Fibroblast of villous mesenchyme (primary cell): Measurements from ENCODE around the gene TRIOBP. TPM values are rescaled to one million over a fixed set of nuclear protein-coding genes. Genes with fewer than 3 reads are reported as not detected.
A peak's percentile ranks its signal among the peaks of the same experiment; 100 is the strongest.

Experiments used
- DNase-seq: peaks from one replicate; pipeline ENCODE4 v3.0.0-alpha.2; 2010; ENCODE audit warnings: low read depth
- H3K4me3 ChIP-seq: 2 replicates; pipeline ENCODE4 v1.5.1; 2011; ENCODE audit warnings: low read depth, mild to moderate bottlenecking, low read length
- total RNA-seq: library from RNA; depleted of rRNA; stranded (reverse); fragments of >200 nt; gene quantifications from 2 replicates; pipeline ENCODE4 v1.2.3, GENCODE V29; 2012
- TF ChIP-seq, protein P1 (sequence below): IDR thresholded peaks from 2 replicates; pipeline ENCODE4 v1.5.1; 2012; ENCODE audit warnings: low read depth, mild to moderate bottlenecking, low read length; ENCODE audit not compliant: insufficient read depth

The TRIOBP gene
- total RNA-seq, 1 donor: 121 TPM

DNA sequence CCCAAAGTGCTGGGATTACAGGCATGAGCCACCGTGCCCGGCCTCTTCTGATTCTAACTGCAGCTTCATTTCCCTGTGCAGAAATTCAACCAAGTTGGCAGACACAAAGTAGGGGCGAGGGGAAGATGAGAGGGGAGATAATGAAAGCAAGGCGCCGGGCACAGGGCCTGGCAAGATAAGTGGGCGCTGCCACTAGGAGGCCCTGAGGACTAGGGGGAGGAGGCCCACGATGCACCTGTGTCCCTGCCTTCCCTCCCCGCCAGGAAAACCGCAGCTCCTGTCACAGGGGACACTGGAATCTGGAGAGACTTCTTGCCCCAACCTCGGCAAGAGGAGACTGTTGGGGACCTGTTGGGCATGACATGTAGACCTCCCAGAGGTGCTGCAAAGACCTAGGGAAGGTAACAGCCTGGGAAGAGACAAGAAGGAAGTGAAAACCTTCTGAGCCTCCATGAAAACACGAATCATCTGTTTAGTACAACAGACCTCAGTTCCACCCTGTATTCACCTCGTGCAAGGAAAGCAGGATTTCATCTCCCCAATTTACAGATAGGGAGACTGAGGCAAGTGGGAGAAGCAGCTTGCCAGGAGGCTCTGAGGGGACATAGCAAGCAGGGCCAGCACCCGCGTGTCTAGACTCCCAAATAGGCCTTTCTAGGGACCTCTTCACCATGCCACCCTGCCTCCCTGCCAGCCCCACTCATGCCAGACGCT lies 24.5 kb upstream of the TRIOBP start:
- DNase-seq: no peak
- TF ChIP-seq, protein P1, sequence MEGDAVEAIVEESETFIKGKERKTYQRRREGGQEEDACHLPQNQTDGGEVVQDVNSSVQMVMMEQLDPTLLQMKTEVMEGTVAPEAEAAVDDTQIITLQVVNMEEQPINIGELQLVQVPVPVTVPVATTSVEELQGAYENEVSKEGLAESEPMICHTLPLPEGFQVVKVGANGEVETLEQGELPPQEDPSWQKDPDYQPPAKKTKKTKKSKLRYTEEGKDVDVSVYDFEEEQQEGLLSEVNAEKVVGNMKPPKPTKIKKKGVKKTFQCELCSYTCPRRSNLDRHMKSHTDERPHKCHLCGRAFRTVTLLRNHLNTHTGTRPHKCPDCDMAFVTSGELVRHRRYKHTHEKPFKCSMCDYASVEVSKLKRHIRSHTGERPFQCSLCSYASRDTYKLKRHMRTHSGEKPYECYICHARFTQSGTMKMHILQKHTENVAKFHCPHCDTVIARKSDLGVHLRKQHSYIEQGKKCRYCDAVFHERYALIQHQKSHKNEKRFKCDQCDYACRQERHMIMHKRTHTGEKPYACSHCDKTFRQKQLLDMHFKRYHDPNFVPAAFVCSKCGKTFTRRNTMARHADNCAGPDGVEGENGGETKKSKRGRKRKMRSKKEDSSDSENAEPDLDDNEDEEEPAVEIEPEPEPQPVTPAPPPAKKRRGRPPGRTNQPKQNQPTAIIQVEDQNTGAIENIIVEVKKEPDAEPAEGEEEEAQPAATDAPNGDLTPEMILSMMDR: no peak

DNA sequence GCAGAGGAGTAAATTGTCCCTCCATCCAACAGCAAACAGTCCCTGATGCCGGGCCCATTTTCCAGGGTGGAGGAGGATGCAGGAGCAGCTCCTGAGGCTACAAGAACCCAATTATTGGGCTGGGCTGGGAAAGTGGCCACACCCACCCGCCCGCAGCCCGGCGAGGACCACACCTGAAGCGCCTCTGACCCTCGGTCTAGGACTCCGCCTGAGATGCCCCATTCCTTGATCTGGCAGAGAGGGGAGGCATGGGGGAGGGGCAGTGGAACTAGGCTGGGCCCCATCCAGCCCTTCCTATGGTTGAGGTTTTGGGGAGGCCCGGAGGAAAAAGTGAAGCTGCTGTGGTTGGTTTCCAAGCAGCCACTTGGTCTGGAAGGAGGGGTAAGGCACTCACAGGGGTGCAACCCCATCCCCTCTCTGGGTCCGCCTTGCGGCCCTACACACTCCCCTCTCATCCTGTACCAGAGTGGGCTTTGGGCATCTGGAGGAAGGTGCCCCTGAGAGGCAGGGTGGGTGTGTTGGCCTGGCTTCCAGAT lies 23.9 kb upstream of the TRIOBP start:
- no peak overlapping the region for H3K4me3 ChIP-seq
- DNase-seq: no peak
- TF ChIP-seq, protein P1: no peak

More for the DNA sequence above, 24.5 kb upstream of the TRIOBP start:
- H3K4me3 ChIP-seq: no peak overlapping the region

DNA sequence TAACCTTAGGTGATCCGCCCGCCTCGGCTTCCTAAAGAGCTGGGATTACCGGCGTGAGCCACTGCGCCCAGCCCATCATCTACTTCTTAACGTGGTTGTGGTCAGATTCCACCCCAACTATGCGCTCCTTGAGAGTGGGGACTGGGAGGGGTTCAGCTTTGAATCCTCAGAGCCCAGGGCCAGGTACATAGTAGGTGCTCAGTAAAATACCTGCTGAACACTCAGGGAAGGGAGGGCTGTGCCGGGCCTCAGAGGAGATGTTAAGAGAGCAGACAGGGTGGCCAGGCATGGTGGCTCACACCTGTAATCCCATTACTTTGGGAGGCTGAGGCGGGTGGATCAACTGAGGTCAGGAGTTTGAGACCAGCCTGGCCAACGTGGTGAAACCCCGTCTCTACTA lies 22.6 kb upstream of the TRIOBP start:
- TF ChIP-seq, protein P1: no peak
- no peak for DNase-seq
- H3K4me3 ChIP-seq: no peak overlapping the region

DNA sequence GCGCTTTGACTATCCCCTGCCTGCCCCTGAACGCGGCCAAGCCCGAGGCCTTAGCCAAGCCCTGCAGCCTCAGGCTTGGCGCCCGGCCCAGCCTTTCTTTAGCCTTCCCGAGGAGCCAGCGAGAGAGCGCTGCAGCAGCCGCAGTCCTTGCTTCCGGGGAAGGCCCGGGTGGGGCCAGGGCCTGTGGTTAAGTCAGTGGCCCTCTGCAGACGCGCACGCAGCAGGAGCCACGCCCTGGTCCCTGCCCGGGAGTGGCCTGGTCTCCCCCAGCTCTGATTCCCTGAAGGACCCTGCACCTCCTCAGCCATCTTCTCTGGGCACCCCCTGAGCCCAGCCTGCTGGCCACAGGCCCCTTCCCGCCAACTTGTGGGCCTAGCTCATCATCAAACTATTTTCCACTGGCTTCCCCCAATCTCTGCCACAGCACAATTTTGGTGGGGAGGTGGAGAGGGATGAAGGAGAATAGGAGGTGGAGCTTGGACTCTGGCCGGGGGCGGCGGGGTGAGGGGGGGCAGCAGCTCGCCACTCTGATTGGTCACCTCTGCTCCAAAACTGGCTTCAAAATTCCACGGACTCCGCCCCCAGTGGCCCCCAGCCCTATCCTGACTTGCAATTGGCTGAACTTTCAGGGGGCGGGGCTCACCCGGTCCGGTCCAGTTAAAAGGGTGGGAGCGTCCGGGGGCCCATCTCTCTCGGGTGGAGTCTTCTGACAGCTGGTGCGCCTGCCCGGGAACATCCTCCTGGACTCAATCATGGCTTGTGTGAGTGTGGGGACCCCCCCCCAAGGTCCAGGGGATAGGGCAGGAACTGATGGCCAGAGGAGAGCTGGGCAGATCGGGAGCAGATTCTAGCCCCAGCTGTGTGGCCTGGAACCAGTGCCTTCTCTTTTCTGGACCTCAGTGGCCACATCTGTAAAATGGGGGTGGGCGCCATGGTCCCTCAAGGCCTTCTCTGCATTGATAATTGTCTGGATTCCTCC lies 21.6 kb upstream of the TRIOBP start, which contains the start of gene LGALS1:
LGALS1 (plus strand) TSS at position 686 of the 979 bp plus-strand sequence; CDS start at position 753, 67 bp downstream.
- DNase-seq: peak; percentile 99
- H3K4me3 ChIP-seq: peak within 1 kb of the TSS; percentile 88
- TF ChIP-seq, protein P1: peak; percentile 19

DNA sequence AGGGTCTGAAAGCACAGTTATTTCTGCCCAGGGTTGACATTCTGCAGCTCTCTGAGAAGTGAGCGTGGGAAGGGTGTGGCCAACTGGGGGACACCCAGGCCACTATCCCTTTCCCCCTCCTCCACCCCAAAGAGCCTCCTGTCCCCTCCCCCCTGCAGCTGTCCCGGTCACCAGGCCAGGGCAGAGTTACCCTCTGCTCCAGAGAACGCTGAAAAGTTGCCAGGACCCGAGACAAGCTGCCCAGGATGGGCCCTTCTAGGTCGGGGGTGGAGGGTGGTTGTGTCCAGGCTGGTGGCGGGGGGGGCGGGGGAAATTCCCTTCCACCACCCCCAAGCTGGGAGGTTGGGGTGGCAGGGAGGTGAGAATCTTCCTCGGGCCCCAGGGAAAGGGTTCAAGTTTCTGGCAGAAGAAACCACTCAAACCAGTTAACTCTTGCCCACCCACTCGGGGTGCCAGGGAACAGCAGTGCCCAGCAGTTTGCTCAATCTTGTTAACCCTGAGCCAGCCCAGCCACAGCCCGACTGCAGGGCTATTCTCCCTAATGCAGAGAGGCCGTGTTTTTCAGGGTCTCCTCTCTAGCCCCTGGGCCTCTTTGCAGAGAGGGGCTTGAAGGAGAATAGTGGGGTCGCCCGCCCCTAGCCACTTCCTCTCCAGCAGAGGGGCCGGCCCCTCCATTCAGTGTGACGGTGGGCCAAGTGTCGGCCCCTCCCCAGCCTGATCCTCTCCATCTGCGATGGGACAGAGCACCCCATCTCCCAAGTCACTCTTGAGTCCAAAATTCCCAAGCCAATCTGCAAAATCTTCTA lies 20.7 kb upstream of the TRIOBP start:
- TF ChIP-seq, protein P1: no peak
- DNase-seq: no peak
- peak overlapping the region; percentile 88 for H3K4me3 ChIP-seq

DNA sequence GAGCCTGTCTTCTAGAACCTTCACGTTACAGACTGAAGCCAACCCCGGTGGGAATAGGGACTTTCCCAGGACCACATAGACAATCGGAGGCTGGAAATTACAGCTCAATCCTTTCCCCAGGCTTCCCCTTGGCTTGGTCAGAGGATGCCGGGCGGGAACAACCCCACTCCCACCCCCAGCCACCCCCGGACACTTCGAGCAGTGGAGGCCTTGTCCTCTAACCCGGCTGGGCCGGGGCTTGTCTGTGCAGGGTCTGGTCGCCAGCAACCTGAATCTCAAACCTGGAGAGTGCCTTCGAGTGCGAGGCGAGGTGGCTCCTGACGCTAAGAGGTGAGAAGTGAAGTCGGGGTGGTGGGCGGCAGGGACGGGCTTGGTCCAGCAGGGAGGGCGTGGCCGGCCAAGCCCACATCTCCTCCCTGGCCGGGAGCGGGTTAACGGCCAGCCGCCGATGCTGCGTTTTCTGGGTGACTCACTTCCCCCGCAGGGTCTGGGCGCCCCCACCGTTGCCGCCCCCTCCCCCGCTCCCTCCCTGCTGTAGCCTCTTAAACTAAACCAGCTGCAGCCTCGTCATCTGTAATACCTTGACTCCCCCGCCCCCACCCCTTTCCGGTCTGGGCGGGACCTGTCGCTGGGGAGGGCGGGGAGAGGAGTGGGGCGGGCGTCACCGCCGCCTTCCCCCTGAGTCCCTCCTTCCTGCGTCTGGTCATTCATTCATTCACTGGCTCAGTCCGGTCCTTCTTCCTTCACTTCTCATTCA lies 19.9 kb upstream of the TRIOBP start:
- TF ChIP-seq, protein P1: no peak
- peak; percentile 99 for DNase-seq
- peak overlapping the region; percentile 88 for H3K4me3 ChIP-seq
